ENCODE measurements around the gene KATNAL2. TPM values are rescaled to one million over a fixed set of nuclear protein-coding genes. Genes with fewer than 3 reads are reported as not detected.

The KATNAL2 gene
- total and polyA plus RNA-seq, 7 donors, result 0.19 to 1.7 (median 0.30) TPM

DNA sequence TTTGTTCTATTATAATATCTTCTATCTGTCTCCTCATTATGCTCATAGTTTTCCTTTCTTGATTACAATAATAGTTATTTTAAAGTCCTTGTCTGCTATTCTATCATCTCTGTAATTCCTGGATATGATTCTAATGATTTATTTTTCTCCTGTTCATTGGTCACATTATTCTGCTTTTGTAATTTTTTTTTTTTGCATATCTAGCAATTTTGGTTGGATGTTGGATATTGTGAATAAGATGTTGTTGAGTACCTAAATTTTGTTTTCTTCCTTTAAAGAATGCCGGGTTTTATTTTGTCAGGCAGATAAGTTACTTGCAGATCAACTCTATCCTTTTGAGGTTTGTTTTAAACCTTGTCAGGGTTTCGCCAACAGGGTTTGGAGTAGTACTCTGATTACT, 25.2 kb downstream of the KATNAL2 start:
- Histone ChIP-seq H3K36me3 (ENCODE audit: insufficient read depth in 1 of 2, low read depth in 1 of 2) (no peaks in the 10 kb centered on the region), H3K27me3 (ENCODE audit: insufficient read depth in 3 of 3, low read length in 2 of 3) (no peaks in the 10 kb centered on the region)
- no peak for ATAC-seq

DNA sequence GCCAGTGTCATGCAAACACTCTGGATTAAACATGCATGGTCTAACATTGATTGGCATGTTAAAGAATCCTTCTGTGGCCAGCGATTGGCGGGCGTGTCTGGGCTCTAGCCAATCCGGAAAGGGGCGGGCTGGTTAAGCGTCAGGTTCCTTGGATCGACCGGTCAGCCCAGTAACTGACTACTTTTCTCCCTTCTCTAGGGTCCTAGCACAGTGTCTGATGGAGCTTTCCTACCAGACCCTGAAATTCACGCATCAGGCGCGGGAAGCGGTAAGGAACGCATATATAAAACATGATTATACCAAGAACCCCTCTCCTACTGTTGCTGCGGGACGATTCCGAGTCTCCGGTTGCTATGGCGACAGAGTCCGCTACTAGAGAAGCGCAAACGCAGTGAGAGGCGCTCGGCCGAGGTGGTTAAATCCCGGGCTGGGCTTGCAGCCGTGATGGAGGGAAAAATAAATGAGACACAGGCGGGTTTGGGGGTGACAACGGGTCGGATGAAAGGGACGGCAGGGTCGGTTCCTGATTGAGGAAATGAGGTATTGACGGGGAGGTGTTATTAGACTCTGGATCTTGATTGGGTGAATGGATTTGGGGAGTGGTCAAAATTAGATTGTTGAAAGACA, 29.4 kb downstream of the KATNAL2 start:
- intact Hi-C loops (cut with DNase I), result no loop called here
- DNase-seq (peak; percentile 81 to 86), ATAC-seq (peak; percentile 95 to 99 (median 96))
- TF ChIP-seq, protein P1, sequence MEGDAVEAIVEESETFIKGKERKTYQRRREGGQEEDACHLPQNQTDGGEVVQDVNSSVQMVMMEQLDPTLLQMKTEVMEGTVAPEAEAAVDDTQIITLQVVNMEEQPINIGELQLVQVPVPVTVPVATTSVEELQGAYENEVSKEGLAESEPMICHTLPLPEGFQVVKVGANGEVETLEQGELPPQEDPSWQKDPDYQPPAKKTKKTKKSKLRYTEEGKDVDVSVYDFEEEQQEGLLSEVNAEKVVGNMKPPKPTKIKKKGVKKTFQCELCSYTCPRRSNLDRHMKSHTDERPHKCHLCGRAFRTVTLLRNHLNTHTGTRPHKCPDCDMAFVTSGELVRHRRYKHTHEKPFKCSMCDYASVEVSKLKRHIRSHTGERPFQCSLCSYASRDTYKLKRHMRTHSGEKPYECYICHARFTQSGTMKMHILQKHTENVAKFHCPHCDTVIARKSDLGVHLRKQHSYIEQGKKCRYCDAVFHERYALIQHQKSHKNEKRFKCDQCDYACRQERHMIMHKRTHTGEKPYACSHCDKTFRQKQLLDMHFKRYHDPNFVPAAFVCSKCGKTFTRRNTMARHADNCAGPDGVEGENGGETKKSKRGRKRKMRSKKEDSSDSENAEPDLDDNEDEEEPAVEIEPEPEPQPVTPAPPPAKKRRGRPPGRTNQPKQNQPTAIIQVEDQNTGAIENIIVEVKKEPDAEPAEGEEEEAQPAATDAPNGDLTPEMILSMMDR (IDR thresholded peaks at IDR 0.05), result no peak
- Histone ChIP-seq H3K27ac (no peak overlapping the region), H3K36me3 (ENCODE audit: insufficient read depth in 1 of 2, low read depth in 1 of 2) (no peaks in the 10 kb centered on the region), H3K9me3 (no peaks in the 10 kb centered on the region), H3K27me3 (ENCODE audit: insufficient read depth in 3 of 3, low read length in 2 of 3) (peaks cover 0 to 3% (median 0%) of the 10 kb centered on the region in 3 donors), H3K4me1 (no peaks in the 10 kb centered on the region), H3K4me3 (peak overlapping the region; percentile 69)
- 0 to 1% (median 1%) methylated on average over 32 of the region's 32 CpGs for WGBS, 3 donors

More for the DNA sequence above, 25.2 kb downstream of the KATNAL2 start:
- H3K4me3 ChIP-seq, result no peak overlapping the region
- WGBS, 3 donors, result 96 to 98% (median 97%) methylated on average over 2 of the region's 2 CpGs
- no peaks in the 10 kb centered on the region for H3K9me3 ChIP-seq
- intact Hi-C loops (cut with DNase I), result no loop called here
- no peak for DNase-seq
- H3K27ac ChIP-seq, result no peak overlapping the region
- TF ChIP-seq, protein P1 (IDR thresholded peaks at IDR 0.05), result no peak
- peaks cover 23% of the 10 kb centered on the region for H3K4me1 ChIP-seq

DNA sequence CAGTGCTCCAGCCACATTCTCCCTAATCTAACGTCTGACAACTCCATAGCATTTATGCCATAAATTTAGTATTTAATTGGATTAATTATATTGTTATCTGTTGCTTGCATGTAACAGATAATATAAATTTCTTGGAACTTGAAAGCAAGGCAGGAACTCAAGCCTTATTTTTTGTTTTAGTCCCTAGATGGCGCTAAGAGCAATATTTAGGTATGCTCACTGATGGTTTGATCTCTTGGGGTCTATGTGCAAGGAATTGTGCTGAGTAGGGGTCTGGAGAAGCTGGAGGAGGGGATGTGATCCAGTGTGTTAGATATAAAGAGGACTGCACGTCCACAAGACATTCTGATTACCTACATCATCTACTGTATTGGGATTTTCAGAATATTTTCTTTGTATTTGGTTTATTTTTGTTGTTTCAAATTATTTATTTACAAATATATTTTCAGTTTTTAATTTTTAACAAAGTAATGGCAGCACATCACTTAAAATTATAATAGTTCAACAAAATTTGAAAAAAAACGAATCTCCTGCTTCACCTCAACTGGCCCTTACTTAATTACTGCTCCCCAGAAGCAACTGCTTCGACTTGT, 32.8 kb downstream of the KATNAL2 start:
- Histone ChIP-seq H3K4me3 (no peak overlapping the region), H3K27me3 (ENCODE audit: insufficient read depth in 3 of 3, low read length in 2 of 3) (peaks cover 0 to 3% (median 0%) of the 10 kb centered on the region in 3 donors), H3K9me3 (no peaks in the 10 kb centered on the region), H3K4me1 (no peaks in the 10 kb centered on the region), H3K36me3 (ENCODE audit: insufficient read depth in 1 of 2, low read depth in 1 of 2) (no peaks in the 10 kb centered on the region), H3K27ac (no peak overlapping the region)
- intact Hi-C loops (cut with DNase I), result no loop called here
- TF ChIP-seq, protein P1 (IDR thresholded peaks at IDR 0.05), result peak; percentile 34
- DNase-seq (no peak), ATAC-seq (no peak)
- WGBS, 3 donors, result 74 to 75% (median 74%) methylated on average over 5 of the region's 5 CpGs

DNA sequence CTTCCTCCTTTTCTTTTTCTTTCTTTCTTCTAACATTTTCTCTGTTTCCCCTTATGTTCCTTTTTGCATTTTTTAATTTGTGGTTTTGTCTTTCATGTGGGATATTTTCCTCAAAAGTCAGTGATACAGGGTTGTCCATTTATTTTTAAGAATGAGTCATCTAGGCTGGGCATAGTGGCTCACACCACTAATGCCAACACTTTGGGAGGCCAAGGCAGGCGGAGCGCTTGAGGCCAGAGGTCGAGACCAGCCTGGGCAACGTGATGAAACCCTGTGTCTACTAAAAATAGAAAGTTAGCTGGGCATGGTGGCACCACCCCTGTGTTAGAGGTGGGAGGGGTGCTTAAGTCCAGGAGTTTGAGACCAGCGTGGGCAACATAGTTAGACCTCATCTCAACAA, 35.8 kb downstream of the KATNAL2 start:
- Histone ChIP-seq H3K27ac (no peak overlapping the region), H3K4me3 (no peak overlapping the region), H3K27me3 (ENCODE audit: insufficient read depth in 3 of 3, low read length in 2 of 3) (peaks cover 0 to 3% (median 0%) of the 10 kb centered on the region in 3 donors), H3K4me1 (no peaks in the 10 kb centered on the region), H3K36me3 (ENCODE audit: insufficient read depth in 1 of 2, low read depth in 1 of 2) (no peaks in the 10 kb centered on the region), H3K9me3 (no peaks in the 10 kb centered on the region)
- DNase-seq (no peak), ATAC-seq (peak; percentile 25 to 87 (median 65))
- 40 to 43% (median 42%) methylated on average over 5 of the region's 5 CpGs for WGBS, 3 donors
- intact Hi-C loops (cut with DNase I), result no loop called here
- TF ChIP-seq, protein P1 (IDR thresholded peaks at IDR 0.05), result no peak

All from psoas muscle (tissue), 8 donors.